Measurements from ENCODE around the gene DDX49. TPM values are rescaled to one million over a fixed set of nuclear protein-coding genes. Genes with fewer than 3 reads are reported as not detected.
A peak's percentile ranks its signal among the peaks of the same experiment; 100 is the strongest.

The DDX49 gene
- total and polyA plus RNA-seq, 9 of the 15 experiments (the other 6 are each of a cell fraction or from before 2014, with no cell fraction given) = 1.1 to 113 (median 45.7) TPM

- Histone ChIP-seq H4K20me1 (replicated peaks; ENCODE audit: control insufficient read depth, insufficient read depth, low read length) (peaks cover 5% of the 10 kb centered on the region), H2AFZ (ENCODE audit: low read depth, low read length) (peak overlapping the region; percentile 70), H3K4me2 (ENCODE audit: insufficient read depth, low read length) (peak overlapping the region; percentile 50), H3K4me3 (no peak overlapping the region), H3K9me3 (replicated peaks; ENCODE audit: control insufficient read depth, insufficient read depth, low read depth, low read length) (no peaks in the 10 kb centered on the region), H3K27me3 (ENCODE audit: control insufficient read depth in 2 of 2, insufficient read depth in 2 of 2, low read length in 2 of 2) (peaks cover 0 to 12% of the 10 kb centered on the region in 2 experiments; a peak in 1 of 5 replicates), H3K79me2 (ENCODE audit: control insufficient read depth, insufficient read depth, low read length) (no peaks in the 10 kb centered on the region), H3K27ac (ENCODE audit: extremely low read depth, low read depth, low read length) (no peak overlapping the region), H3K36me3 (ENCODE audit: control insufficient read depth, insufficient read depth, low read length) (no peaks in the 10 kb centered on the region), H3K9ac (ENCODE audit: insufficient read depth in 1 of 2, low read depth in 2 of 2, low read length in 2 of 2) (no peak overlapping the region), H3K9me1 (ENCODE audit: control insufficient read depth, insufficient read depth, low read length) (peaks cover 5% of the 10 kb centered on the region), H3K4me1 (replicated peaks in 1 of 2; ENCODE audit: control insufficient read depth in 2 of 2, insufficient read depth in 2 of 2, low read length in 2 of 2) (peaks cover 3 to 18% of the 10 kb centered on the region in 2 experiments; a peak in 4 of 5 replicates)
- in situ Hi-C loops (cut with MboI) (no loop called here), intact Hi-C loops (cut with micrococcal nuclease) (loop anchor here (5.0 kb wide), 1 partner anchor 46 kb away; no protein-coding TSS in a partner anchor)
- FAIRE-seq (peak; percentile 40), DNase-seq (ENCODE audit: extremely low read depth in 1 of 4, low spot score in 3 of 4) (no peak), ATAC-seq (no peak)
- ChIA-PET POLR2A (no interaction called here), CTCF (ENCODE audit: low intra/inter-chr PET ratio) (interaction anchor here (0.6 to 2.0 kb wide), 3 partner anchors 45 to 197 kb away, joined by 3 to 5 read pairs (median 4); no protein-coding TSS in a partner anchor)
- 34% methylated on average over 16 of the region's 18 CpGs for WGBS (ENCODE audit: insufficient coverage, low coverage, missing lambda C conversion rate)
- no TSS peak for BruUV-seq (replicated peaks)
- TF ChIP-seq CHCHD3 (CRISPR knock-in tag; IDR thresholded peaks at IDR 0.05) (no peak), ZNF175 (CRISPR knock-in tag; IDR thresholded peaks at IDR 0.05; ENCODE audit: low read depth) (no peak), TFE3 (CRISPR knock-in tag; IDR thresholded peaks at IDR 0.05) (no peak), PTBP1 (IDR thresholded peaks at IDR 0.05; ENCODE audit: low read depth, low read length) (no peak), STAG1 (CRISPR knock-in tag; IDR thresholded peaks at IDR 0.05; ENCODE audit: borderline replicate concordance) (no peak), RFX1 (IDR thresholded peaks at IDR 0.05) (no peak), ZNF124 (CRISPR knock-in tag; IDR thresholded peaks at IDR 0.05) (no peak)
- TF ChIP-seq, protein P1, sequence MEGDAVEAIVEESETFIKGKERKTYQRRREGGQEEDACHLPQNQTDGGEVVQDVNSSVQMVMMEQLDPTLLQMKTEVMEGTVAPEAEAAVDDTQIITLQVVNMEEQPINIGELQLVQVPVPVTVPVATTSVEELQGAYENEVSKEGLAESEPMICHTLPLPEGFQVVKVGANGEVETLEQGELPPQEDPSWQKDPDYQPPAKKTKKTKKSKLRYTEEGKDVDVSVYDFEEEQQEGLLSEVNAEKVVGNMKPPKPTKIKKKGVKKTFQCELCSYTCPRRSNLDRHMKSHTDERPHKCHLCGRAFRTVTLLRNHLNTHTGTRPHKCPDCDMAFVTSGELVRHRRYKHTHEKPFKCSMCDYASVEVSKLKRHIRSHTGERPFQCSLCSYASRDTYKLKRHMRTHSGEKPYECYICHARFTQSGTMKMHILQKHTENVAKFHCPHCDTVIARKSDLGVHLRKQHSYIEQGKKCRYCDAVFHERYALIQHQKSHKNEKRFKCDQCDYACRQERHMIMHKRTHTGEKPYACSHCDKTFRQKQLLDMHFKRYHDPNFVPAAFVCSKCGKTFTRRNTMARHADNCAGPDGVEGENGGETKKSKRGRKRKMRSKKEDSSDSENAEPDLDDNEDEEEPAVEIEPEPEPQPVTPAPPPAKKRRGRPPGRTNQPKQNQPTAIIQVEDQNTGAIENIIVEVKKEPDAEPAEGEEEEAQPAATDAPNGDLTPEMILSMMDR (IDR thresholded peaks at IDR 0.05 in 2 of 3, conservative IDR thresholded peaks at IDR 0.05 in 1 of 3; ENCODE audit: insufficient read depth in 2 of 3, low read depth in 1 of 3, low read length in 3 of 3) = 0 out of 6 replicates have a peak, but pooled peaks of 1 of the 3 experiments have one; percentile 5
- TF ChIP-seq, protein P2, sequence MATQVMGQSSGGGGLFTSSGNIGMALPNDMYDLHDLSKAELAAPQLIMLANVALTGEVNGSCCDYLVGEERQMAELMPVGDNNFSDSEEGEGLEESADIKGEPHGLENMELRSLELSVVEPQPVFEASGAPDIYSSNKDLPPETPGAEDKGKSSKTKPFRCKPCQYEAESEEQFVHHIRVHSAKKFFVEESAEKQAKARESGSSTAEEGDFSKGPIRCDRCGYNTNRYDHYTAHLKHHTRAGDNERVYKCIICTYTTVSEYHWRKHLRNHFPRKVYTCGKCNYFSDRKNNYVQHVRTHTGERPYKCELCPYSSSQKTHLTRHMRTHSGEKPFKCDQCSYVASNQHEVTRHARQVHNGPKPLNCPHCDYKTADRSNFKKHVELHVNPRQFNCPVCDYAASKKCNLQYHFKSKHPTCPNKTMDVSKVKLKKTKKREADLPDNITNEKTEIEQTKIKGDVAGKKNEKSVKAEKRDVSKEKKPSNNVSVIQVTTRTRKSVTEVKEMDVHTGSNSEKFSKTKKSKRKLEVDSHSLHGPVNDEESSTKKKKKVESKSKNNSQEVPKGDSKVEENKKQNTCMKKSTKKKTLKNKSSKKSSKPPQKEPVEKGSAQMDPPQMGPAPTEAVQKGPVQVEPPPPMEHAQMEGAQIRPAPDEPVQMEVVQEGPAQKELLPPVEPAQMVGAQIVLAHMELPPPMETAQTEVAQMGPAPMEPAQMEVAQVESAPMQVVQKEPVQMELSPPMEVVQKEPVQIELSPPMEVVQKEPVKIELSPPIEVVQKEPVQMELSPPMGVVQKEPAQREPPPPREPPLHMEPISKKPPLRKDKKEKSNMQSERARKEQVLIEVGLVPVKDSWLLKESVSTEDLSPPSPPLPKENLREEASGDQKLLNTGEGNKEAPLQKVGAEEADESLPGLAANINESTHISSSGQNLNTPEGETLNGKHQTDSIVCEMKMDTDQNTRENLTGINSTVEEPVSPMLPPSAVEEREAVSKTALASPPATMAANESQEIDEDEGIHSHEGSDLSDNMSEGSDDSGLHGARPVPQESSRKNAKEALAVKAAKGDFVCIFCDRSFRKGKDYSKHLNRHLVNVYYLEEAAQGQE (IDR thresholded peaks at IDR 0.05; ENCODE audit: borderline replicate concordance) = no peak
- TF ChIP-seq, protein P2 (CRISPR knock-in tag; IDR thresholded peaks at IDR 0.05; ENCODE audit: low read depth) = no peak
Observed at GRCh38 chr19:18941628-18942354, 22.3 kb downstream of the DDX49 start.

Data from K562 (cell line).